LNCAP (cell line): Measurements from ENCODE around the gene COTL1.

Experiments used
- CTCF ChIP-seq: fragments of 450-650 bp; IDR thresholded peaks from 2 replicates; pipeline ENCODE4 v1.5.1; 2017; ENCODE audit warnings: mild to moderate bottlenecking

COTL1 gene

GRCh38 chr16:84581158-84581557 is 36.7 kb downstream of the COTL1 start:
- no peak for TF ChIP-seq CTCF

GRCh38 chr16:84579936-84580335 is 37.9 kb downstream of the COTL1 start:
- no peak for TF ChIP-seq CTCF

GRCh38 chr16:84578538-84579126 is 39.2 kb downstream of the COTL1 start:
- no peak for TF ChIP-seq CTCF

- no peak for TF ChIP-seq CTCF
Measured at GRCh38 chr16:84577034-84577803, 40.7 kb downstream of the COTL1 start.

- TF ChIP-seq CTCF = no peak
Measured at GRCh38 chr16:84575914-84576313, 42.0 kb downstream of the COTL1 start.

- no peak for TF ChIP-seq CTCF
Measured at GRCh38 chr16:84574191-84574590, 43.7 kb downstream of the COTL1 start.

- no peak for TF ChIP-seq CTCF
Measured at GRCh38 chr16:84572096-84572495, 45.8 kb downstream of the COTL1 start.
